SIG-M5 treated with dmso at 0.1 percent for 504 hours (cell line): ENCODE results near the gene CHRFAM7A.
"Not testable (repeated sequence)": the region's sequence is repeated elsewhere in the genome, so short reads cannot be mapped to it uniquely, and the experiment has no call there.

Source experiments
- DNase-seq: peaks from one replicate; lab custom pipeline; 2025; ENCODE audit not compliant: unreplicated experiment; lab: John Stamatoyannopoulos, UW

CHRFAM7A gene

DNA sequence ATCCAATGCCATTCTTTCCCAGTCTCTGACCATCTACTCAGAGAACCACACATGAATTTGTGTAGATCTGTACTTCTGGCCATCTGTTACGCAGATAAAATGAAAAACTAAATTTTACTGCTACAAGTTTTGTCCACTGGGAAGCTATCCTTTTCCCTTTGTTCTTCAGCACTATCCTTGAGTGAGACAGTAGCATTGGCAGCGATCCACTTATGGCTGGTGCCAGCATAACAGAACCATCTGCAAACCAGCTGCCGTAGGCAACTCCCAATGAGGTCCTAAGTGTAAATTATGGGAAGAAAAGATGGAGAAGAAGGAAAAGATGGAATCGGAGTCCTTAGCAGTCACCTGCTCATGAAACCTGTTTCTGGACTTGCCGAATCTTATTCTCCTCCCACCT lies 72.3 kb downstream of the CHRFAM7A start:
- DNase-seq: not testable (repeated sequence)

DNA sequence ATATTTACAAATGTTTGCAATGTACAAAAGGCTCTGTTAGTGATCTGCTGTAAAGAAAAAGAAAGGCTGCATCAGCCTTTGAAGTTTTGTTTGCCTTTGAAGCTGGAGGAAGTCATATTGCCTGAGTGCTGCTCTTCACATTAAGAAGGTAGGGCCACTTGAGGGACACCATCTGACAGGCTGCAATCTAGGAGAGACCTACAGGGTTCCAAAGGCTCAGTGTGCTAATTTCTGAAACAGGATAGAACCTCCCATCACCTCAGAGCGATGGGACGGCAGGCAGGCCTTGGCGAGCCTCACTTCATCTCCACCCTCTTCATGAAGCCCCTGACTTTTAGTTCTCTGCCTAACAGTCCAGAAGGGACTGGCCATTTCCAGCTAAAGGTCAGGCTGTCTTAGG lies 77.6 kb downstream of the CHRFAM7A start:
- not testable (repeated sequence) for DNase-seq

DNA sequence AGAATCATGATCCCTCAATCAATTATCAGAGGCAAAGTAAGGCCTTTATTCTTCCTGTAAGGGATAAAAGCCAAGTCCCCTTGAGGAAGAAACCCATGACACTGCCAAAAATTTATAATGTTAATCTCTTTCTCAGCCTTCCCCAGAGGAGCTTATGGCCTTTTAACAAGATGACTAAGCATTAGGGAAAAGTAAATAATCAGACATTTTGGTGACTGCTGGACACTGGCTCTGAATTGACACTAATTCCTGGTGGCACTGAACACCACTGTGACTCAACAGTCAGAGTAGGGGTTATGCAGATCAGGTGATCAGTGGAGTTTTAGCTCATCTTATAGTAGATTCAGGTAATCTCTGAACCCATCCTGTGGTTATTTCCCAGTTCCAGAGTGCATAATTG lies 82.8 kb downstream of the CHRFAM7A start:
- not testable (repeated sequence) for DNase-seq
